ENCODE measurements around the gene MYZAP. TPM values are rescaled to one million over a fixed set of nuclear protein-coding genes. Genes with fewer than 3 reads are reported as not detected.

The MYZAP gene
- polyA plus RNA-seq, 1 experiment = not detected

GRCh38 chr15:57604507-57604906, 12.8 kb downstream of the MYZAP start:
- no peak for TF ChIP-seq CTCF (IDR thresholded peaks at IDR 0.05; ENCODE audit: low read depth, low read length)
- Histone ChIP-seq H3K9me3 (ENCODE audit: control insufficient read depth, insufficient read depth, low read length) (no peaks in the 10 kb centered on the region), H3K27ac (ENCODE audit: low read depth, low read length) (no peak overlapping the region), H3K4me3 (ENCODE audit: low read depth, low read length) (no peak overlapping the region), H3K27me3 (ENCODE audit: control insufficient read depth, insufficient read depth, low read length) (peaks cover 4% of the 10 kb centered on the region)
- no peak for DNase-seq (ENCODE audit: low read depth, low spot score)
- ChIA-PET POLR2A (no interaction called here), CTCF (interaction anchor here (1.1 kb wide), 1 partner anchor 44 kb away, joined by 4 read pairs; no protein-coding TSS in a partner anchor)

- Histone ChIP-seq H3K27ac (ENCODE audit: low read depth, low read length) (no peak overlapping the region), H3K9me3 (ENCODE audit: control insufficient read depth, insufficient read depth, low read length) (no peaks in the 10 kb centered on the region), H3K27me3 (ENCODE audit: control insufficient read depth, insufficient read depth, low read length) (peaks cover 4% of the 10 kb centered on the region), H3K4me3 (ENCODE audit: low read depth, low read length) (no peak overlapping the region)
- CTCF ChIA-PET = interaction anchor here (1.1 kb wide), 1 partner anchor 45 kb away, joined by 4 read pairs; no protein-coding TSS in a partner anchor
- POLR2A ChIA-PET = no interaction called here
- DNase-seq (ENCODE audit: low read depth, low spot score) = no peak
- no peak for TF ChIP-seq CTCF (IDR thresholded peaks at IDR 0.05; ENCODE audit: low read depth, low read length)
Measured at GRCh38 chr15:57605491-57605890, 13.8 kb downstream of the MYZAP start.

GRCh38 chr15:57606048-57606447, 14.3 kb downstream of the MYZAP start:
- H3K4me3 ChIP-seq (ENCODE audit: low read depth, low read length) = no peak overlapping the region
- H3K9me3 ChIP-seq (ENCODE audit: control insufficient read depth, insufficient read depth, low read length) = no peaks in the 10 kb centered on the region
- no peak for DNase-seq (ENCODE audit: low read depth, low spot score)
- CTCF ChIA-PET = no interaction called here
- H3K27me3 ChIP-seq (ENCODE audit: control insufficient read depth, insufficient read depth, low read length) = peaks cover 3% of the 10 kb centered on the region
- POLR2A ChIA-PET = no interaction called here
- no peak overlapping the region for H3K27ac ChIP-seq (ENCODE audit: low read depth, low read length)
- TF ChIP-seq CTCF (IDR thresholded peaks at IDR 0.05; ENCODE audit: low read depth, low read length) = no peak

GRCh38 chr15:57606816-57607215, 15.1 kb downstream of the MYZAP start:
- H3K4me3 ChIP-seq (ENCODE audit: low read depth, low read length) = no peak overlapping the region
- no peaks in the 10 kb centered on the region for H3K9me3 ChIP-seq (ENCODE audit: control insufficient read depth, insufficient read depth, low read length)
- TF ChIP-seq CTCF (IDR thresholded peaks at IDR 0.05; ENCODE audit: low read depth, low read length) = no peak
- no peak for DNase-seq (ENCODE audit: low read depth, low spot score)
- POLR2A ChIA-PET = no interaction called here
- H3K27ac ChIP-seq (ENCODE audit: low read depth, low read length) = no peak overlapping the region
- no peaks in the 10 kb centered on the region for H3K27me3 ChIP-seq (ENCODE audit: control insufficient read depth, insufficient read depth, low read length)
- CTCF ChIA-PET = no interaction called here

GRCh38 chr15:57607570-57608000, 15.9 kb downstream of the MYZAP start:
- no peak for DNase-seq (ENCODE audit: low read depth, low spot score)
- TF ChIP-seq CTCF (IDR thresholded peaks at IDR 0.05; ENCODE audit: low read depth, low read length) = no peak
- ChIA-PET CTCF (no interaction called here), POLR2A (no interaction called here)
- H3K27me3 ChIP-seq (ENCODE audit: control insufficient read depth, insufficient read depth, low read length) = no peaks in the 10 kb centered on the region
- H3K27ac ChIP-seq (ENCODE audit: low read depth, low read length) = no peak overlapping the region
- H3K9me3 ChIP-seq (ENCODE audit: control insufficient read depth, insufficient read depth, low read length) = no peaks in the 10 kb centered on the region
- H3K4me3 ChIP-seq (ENCODE audit: low read depth, low read length) = no peak overlapping the region

Measured in AG04450 (cell line).